IMR-90 (cell line): ENCODE data around the gene PDE11A. TPM values are rescaled to one million over a fixed set of nuclear protein-coding genes. Genes with fewer than 3 reads are reported as not detected.

ENCODE experiments used
- ATAC-seq: fragments of 200-7000 bp; cut with Tn5 transposase; 2 replicates; pipeline ENCODE4 v1.9.1; 2020; ENCODE audit warnings: low read depth, mild to moderate bottlenecking, moderate library complexity
- BruUV-seq: library from RNA; stranded (reverse); fragments of 400-500 nt; replicated peaks from 2 replicates; lab custom pipeline; 2021; lab: Mats Ljungman, UMichigan
- CTCF ChIA-PET: fragments of 300-600 bp; formaldehyde crosslinking; extraction: SDS; loops from one replicate; lab custom pipeline; 2021; ENCODE audit warnings: antibody characterized with exemption; lab: Yijun Ruan, JAX
- POLR2A ChIA-PET: fragments of 300-600 bp; sonication (Branson Sonifier 250); formaldehyde crosslinking; loops from one replicate; lab custom pipeline; 2022; ENCODE audit warnings: antibody characterized with exemption; ENCODE audit not compliant: unreplicated experiment; lab: Charles Lee
- DNase-seq: peaks from one replicate; pipeline ENCODE4 v3.0.0; 2013
- H2AFZ ChIP-seq: replicated peaks from 2 replicates; pipeline ENCODE3; 2013; ENCODE audit warnings: low read length, mild to moderate bottlenecking; ENCODE audit not compliant: poor library complexity
- H2AK5ac ChIP-seq: 2 replicates; pipeline ENCODE4 v1.6.1; 2013; ENCODE audit warnings: low read depth, low read length, inconsistent platforms
- H2AK9ac ChIP-seq: replicated peaks from 2 replicates; pipeline ENCODE3; 2013; ENCODE audit warnings: mild to moderate bottlenecking, low read depth, low read length, moderate library complexity; ENCODE audit not compliant: poor library complexity
- H2BK120ac ChIP-seq: 2 replicates; pipeline ENCODE4 v1.6.1; 2013; ENCODE audit warnings: low read depth, low read length, inconsistent platforms
- H2BK15ac ChIP-seq: 3 replicates; pipeline ENCODE4 v1.6.1; 2013; ENCODE audit warnings: low read depth, low read length, inconsistent platforms
- H2BK20ac ChIP-seq: 2 replicates; pipeline ENCODE4 v1.6.1; 2013; ENCODE audit warnings: low read depth, mild to moderate bottlenecking, inconsistent platforms, low read length, moderate library complexity
- H2BK5ac ChIP-seq: 2 replicates; pipeline ENCODE4 v1.6.1; 2013; ENCODE audit warnings: mild to moderate bottlenecking, low read depth, low read length, inconsistent platforms; ENCODE audit not compliant: poor library complexity, severe bottlenecking
- H3K14ac ChIP-seq: replicated peaks from 2 replicates; pipeline ENCODE4 v1.6.1; 2013; ENCODE audit warnings: low read depth, low read length, inconsistent platforms
- H3K18ac ChIP-seq: 2 replicates; pipeline ENCODE4 v1.6.1; 2013; ENCODE audit warnings: low read depth, low read length, control low read depth
- H3K23ac ChIP-seq: 2 replicates; pipeline ENCODE4 v1.6.1; 2013; ENCODE audit warnings: low read depth, low read length, inconsistent platforms
- H3K27ac ChIP-seq: 2 replicates; pipeline ENCODE4 v1.5.1; 2013; ENCODE audit warnings: mild to moderate bottlenecking, control low read depth, low read length; ENCODE audit not compliant: insufficient read depth
- H3K27me3 ChIP-seq: 2 replicates; pipeline ENCODE4 v1.6.1; 2013; ENCODE audit warnings: low read length; ENCODE audit not compliant: control insufficient read depth, insufficient read depth
- H3K36me3 ChIP-seq: 2 replicates; pipeline ENCODE4 v1.6.1; 2013; ENCODE audit warnings: low read length, mixed read lengths; ENCODE audit not compliant: control insufficient read depth, insufficient read depth
- H3K4ac ChIP-seq: 2 replicates; pipeline ENCODE4 v1.6.1; 2013; ENCODE audit warnings: low read depth, low read length, inconsistent platforms
- H3K4me1 ChIP-seq: 2 replicates; pipeline ENCODE4 v1.6.1; 2013; ENCODE audit warnings: low read length, mixed read lengths; ENCODE audit not compliant: control insufficient read depth, insufficient read depth
- H3K4me2 ChIP-seq: 2 replicates; pipeline ENCODE4 v1.6.1; 2013; ENCODE audit warnings: low read depth, mild to moderate bottlenecking, control low read depth, low read length, moderate library complexity
- H3K4me3 ChIP-seq: 2 replicates; pipeline ENCODE4 v1.5.1; 2013; ENCODE audit warnings: low read depth, mild to moderate bottlenecking, control low read depth, low read length, moderate library complexity; ENCODE audit not compliant: insufficient read depth
- H3K56ac ChIP-seq: 2 replicates; pipeline ENCODE4 v1.6.1; 2013; ENCODE audit warnings: low read length, inconsistent platforms; ENCODE audit not compliant: insufficient read depth; ENCODE audit errors: extremely low read depth
- H3K79me1 ChIP-seq, 2 experiments: 2 replicates each; pipeline ENCODE4 v1.6.1; 2013; ENCODE audit warnings: low read length in 2 of 2, inconsistent platforms in 1 of 2, low read depth in 1 of 2
- H3K9ac ChIP-seq: 2 replicates; pipeline ENCODE4 v1.6.1; 2013; ENCODE audit warnings: low read depth, low read length, control low read depth
- H3K9me1 ChIP-seq: 2 replicates; pipeline ENCODE4 v1.6.1; 2013; ENCODE audit warnings: low read length, inconsistent platforms; ENCODE audit not compliant: insufficient read depth
- H3K9me3 ChIP-seq: 2 replicates; pipeline ENCODE4 v1.6.1; 2013; ENCODE audit warnings: low read length; ENCODE audit not compliant: control insufficient read depth, insufficient read depth
- H4K20me1 ChIP-seq: 2 replicates; pipeline ENCODE4 v1.6.1; 2013; ENCODE audit warnings: low read length, inconsistent platforms; ENCODE audit not compliant: insufficient read depth
- H4K5ac ChIP-seq: 2 replicates; pipeline ENCODE4 v1.6.1; 2013; ENCODE audit warnings: mild to moderate bottlenecking, low read depth, low read length, control low read depth
- H4K8ac ChIP-seq, 2 experiments: 2 replicates each; pipeline ENCODE4 v1.6.1; 2013; ENCODE audit warnings: low read depth in 2 of 2, low read length in 2 of 2, control low read depth in 1 of 2, inconsistent platforms in 1 of 2
- H4K91ac ChIP-seq: 2 replicates; pipeline ENCODE4 v1.6.1; 2013; ENCODE audit warnings: low read depth, low read length, inconsistent platforms; ENCODE audit not compliant: insufficient read depth
- BHLHE40 ChIP-seq: fragments of 150-350 bp; IDR thresholded peaks from 2 replicates; pipeline ENCODE4 v1.6.1; 2016; ENCODE audit warnings: mild to moderate bottlenecking, low read depth, low read length
- CEBPB ChIP-seq: IDR thresholded peaks from 2 replicates; pipeline ENCODE4 v1.6.1; 2012; ENCODE audit warnings: low read depth, low read length, improper control_type of control experiment
- CHD1 ChIP-seq: IDR thresholded peaks from 2 replicates; pipeline ENCODE4 v1.6.1; 2012; ENCODE audit warnings: low read depth, low read length, improper control_type of control experiment
- CTCF ChIP-seq: conservative IDR thresholded peaks from 2 replicates; pipeline ENCODE4 v1.5.1; 2012; ENCODE audit warnings: mild to moderate bottlenecking, low read depth, low read length, improper control_type of control experiment
- ELK1 ChIP-seq: fragments of 150-350 bp; IDR thresholded peaks from 2 replicates; pipeline ENCODE4 v1.6.1; 2016; ENCODE audit warnings: low read depth, mild to moderate bottlenecking, low read length, moderate library complexity, borderline replicate concordance
- MAFK ChIP-seq: IDR thresholded peaks from 2 replicates; pipeline ENCODE4 v1.6.1; 2012; ENCODE audit warnings: low read depth, low read length, improper control_type of control experiment
- MAZ ChIP-seq: IDR thresholded peaks from 2 replicates; pipeline ENCODE4 v1.6.1; 2012; ENCODE audit warnings: low read depth, mild to moderate bottlenecking, low read length, improper control_type of control experiment, moderate library complexity, borderline replicate concordance
- MXI1 ChIP-seq: IDR thresholded peaks from 2 replicates; pipeline ENCODE4 v1.6.1; 2012; ENCODE audit warnings: low read depth, mild to moderate bottlenecking, low read length, moderate library complexity, borderline replicate concordance
- NFE2L2 ChIP-seq: fragments of 150-350 bp; IDR thresholded peaks from 2 replicates; pipeline ENCODE4 v1.6.1; 2016; ENCODE audit warnings: low read depth, mild to moderate bottlenecking, low read length
- RAD21 ChIP-seq: IDR thresholded peaks from 2 replicates; pipeline ENCODE4 v1.6.1; 2012; ENCODE audit warnings: low read length, improper control_type of control experiment
- RCOR1 ChIP-seq: IDR thresholded peaks from 2 replicates; pipeline ENCODE4 v1.6.1; 2012; ENCODE audit warnings: mild to moderate bottlenecking, low read length, improper control_type of control experiment; ENCODE audit not compliant: insufficient replicate concordance
- RFX5 ChIP-seq: IDR thresholded peaks from 2 replicates; pipeline ENCODE4 v1.8.0; 2012; ENCODE audit warnings: low read depth, mild to moderate bottlenecking, low read length, moderate library complexity
- SMC3 ChIP-seq: fragments of 150-350 bp; IDR thresholded peaks from 2 replicates; pipeline ENCODE4 v1.6.1; 2016; ENCODE audit warnings: low read depth, mild to moderate bottlenecking, antibody characterized with exemption, low read length, moderate library complexity
- WGBS, 2 experiments: methylation state at CpG; one replicate each; pipeline versions ENCODE4 v1.1.5 to v1.1.7; 2013; ENCODE audit warnings: missing lambda C conversion rate in 2 of 2; ENCODE audit not compliant: insufficient read length in 1 of 2; ENCODE audit errors: extremely low coverage in 2 of 2; 5-methylcytosine and 5-hydroxymethylcytosine counted together
- dilution Hi-C: fragments of 300-500 bp; cut with HindIII; formaldehyde crosslinking; loops from one replicate; pipeline ENCODE4 v1.14.3; 2018; ENCODE audit warnings: low sequenced_read_pairs; ENCODE audit not compliant: unreplicated experiment
- in situ Hi-C: fragments of 300-500 bp; cut with MboI; formaldehyde crosslinking; loops from 3 replicates; pipeline ENCODE4 v1.14.3; 2019; ENCODE audit warnings: low sequenced_read_pairs, inconsistent platforms, mixed read lengths
- intact Hi-C: fragments of 100-400 bp; cut with micrococcal nuclease; formaldehyde crosslinking; loops from 2 replicates; pipeline ENCODE4 v1.10.0; 2022
- polyA plus RNA-seq, 3 experiments: library from polyadenylated mRNA; depleted of rRNA; stranded (reverse); fragments of >200 nt; gene quantifications; 2 replicates each; pipeline ENCODE4 v1.2.3, GENCODE V29; 2012; ENCODE audit warnings: low replicate concordance in 1 of 3
- total RNA-seq: library from RNA; depleted of rRNA; stranded (reverse); fragments of >200 nt; gene quantifications from 2 replicates; pipeline ENCODE4 v1.2.3, GENCODE V29; 2012

PDE11A gene
- total and polyA plus RNA-seq, 2 of the 4 experiments (the other 2 are of a cell fraction): 0.21 to 0.72 TPM

GRCh38 chr2:177902395-177903163 lies 170.0 kb downstream of the PDE11A start:
- no peak for DNase-seq

More at GRCh38 chr2:177902395-177903163, 170.0 kb downstream of the PDE11A start:
- H2BK20ac ChIP-seq: no peak overlapping the region
- H3K4me1 ChIP-seq: no peaks in the 10 kb centered on the region
- no peak overlapping the region for H3K14ac ChIP-seq
- POLR2A ChIA-PET: no interaction called here
- H3K4me3 ChIP-seq: no peak overlapping the region
- H2BK5ac ChIP-seq: no peak overlapping the region
- no peak overlapping the region for H2AK9ac ChIP-seq
- H3K18ac ChIP-seq: no peak overlapping the region
- H4K91ac ChIP-seq: no peak overlapping the region
- no peak overlapping the region for H3K4ac ChIP-seq
- H2AFZ ChIP-seq: no peak overlapping the region
- in situ Hi-C loops (no loop called here), intact Hi-C loops (no loop called here), dilution Hi-C loops (no loop called here)
- no peak overlapping the region for H3K23ac ChIP-seq
- no peaks in the 10 kb centered on the region for H3K36me3 ChIP-seq
- H2BK15ac ChIP-seq: no peak overlapping the region
- CTCF ChIA-PET: no interaction called here
- H3K79me1 ChIP-seq: no peaks in the 10 kb centered on the region
- no peaks in the 10 kb centered on the region for H4K20me1 ChIP-seq
- H2AK5ac ChIP-seq: no peak overlapping the region
- ATAC-seq: no peak
- no peak overlapping the region for H3K4me2 ChIP-seq
- no peaks in the 10 kb centered on the region for H3K9me1 ChIP-seq
- no peak overlapping the region for H3K27ac ChIP-seq
- no peaks in the 10 kb centered on the region for H3K27me3 ChIP-seq
- TF ChIP-seq MAFK (no peak), CTCF (no peak), SMC3 (no peak), BHLHE40 (no peak), CHD1 (no peak), MAZ (no peak), ELK1 (no peak), CEBPB (no peak), RCOR1 (no peak), RFX5 (no peak), RAD21 (no peak), MXI1 (no peak), NFE2L2 (no peak)
- no peaks in the 10 kb centered on the region for H3K9me3 ChIP-seq
- H2BK120ac ChIP-seq: no peak overlapping the region
- H3K9ac ChIP-seq: no peak overlapping the region
- BruUV-seq: no TSS peak
- WGBS, 2 experiments: 0% methylated on average over 1 of the region's 2 CpGs; no CpG with 5 or more reads in 1 of the 2 experiments
- no peak overlapping the region for H4K8ac ChIP-seq
- H4K5ac ChIP-seq: no peak overlapping the region
- no peak overlapping the region for H3K56ac ChIP-seq
